Fibroblast of pulmonary artery (primary cell): Measurements from ENCODE around the gene LFNG.

ENCODE experiments used
- DNase-seq: peaks from one replicate; pipeline ENCODE4 v3.0.0-alpha.2; 2010; ENCODE audit warnings: low read depth
- H3K4me3 ChIP-seq: replicated peaks from 2 replicates; pipeline ENCODE4 v1.5.1; 2011; ENCODE audit warnings: low read depth, mild to moderate bottlenecking, control low read depth, low read length, moderate library complexity
- CTCF ChIP-seq: IDR thresholded peaks from 2 replicates; pipeline ENCODE4 v1.5.1; 2011; ENCODE audit warnings: mild to moderate bottlenecking, control low read depth, low read length, inconsistent platforms; ENCODE audit errors: missing control alignments

LFNG gene

GRCh38 chr7:2512179-2512661, 7.4 kb upstream of the LFNG start:
- no peak overlapping the region for H3K4me3 ChIP-seq
- no peak for DNase-seq
- TF ChIP-seq CTCF = no peak

GRCh38 chr7:2512713-2513112, 6.9 kb upstream of the LFNG start:
- TF ChIP-seq CTCF = no peak
- H3K4me3 ChIP-seq = no peak overlapping the region

DNA sequence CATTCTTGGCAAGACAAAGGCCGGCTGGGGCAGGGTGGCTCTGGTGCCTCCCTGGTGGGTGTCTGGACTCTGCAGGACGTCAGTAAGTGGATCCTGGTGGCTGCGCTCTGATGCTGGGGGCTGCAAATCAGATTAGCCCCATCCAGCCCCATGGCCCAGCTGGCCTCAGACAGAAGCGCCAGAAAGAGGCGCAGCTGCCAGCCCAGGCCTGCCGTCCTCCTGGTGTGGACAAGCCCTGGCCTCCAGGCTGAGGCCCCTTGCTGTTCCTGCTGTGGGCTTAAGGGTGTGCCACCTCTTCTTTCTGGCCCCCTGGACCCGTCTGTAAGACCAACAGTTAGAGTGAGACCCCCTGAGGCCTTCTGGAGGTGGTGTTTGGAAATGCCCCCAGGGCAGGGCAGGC, 5.9 kb upstream of the LFNG start:
- H3K4me3 ChIP-seq = no peak overlapping the region
- DNase-seq = no peak
- TF ChIP-seq CTCF = no peak

More at GRCh38 chr7:2512713-2513112, 6.9 kb upstream of the LFNG start:
- DNase-seq = no peak

DNA sequence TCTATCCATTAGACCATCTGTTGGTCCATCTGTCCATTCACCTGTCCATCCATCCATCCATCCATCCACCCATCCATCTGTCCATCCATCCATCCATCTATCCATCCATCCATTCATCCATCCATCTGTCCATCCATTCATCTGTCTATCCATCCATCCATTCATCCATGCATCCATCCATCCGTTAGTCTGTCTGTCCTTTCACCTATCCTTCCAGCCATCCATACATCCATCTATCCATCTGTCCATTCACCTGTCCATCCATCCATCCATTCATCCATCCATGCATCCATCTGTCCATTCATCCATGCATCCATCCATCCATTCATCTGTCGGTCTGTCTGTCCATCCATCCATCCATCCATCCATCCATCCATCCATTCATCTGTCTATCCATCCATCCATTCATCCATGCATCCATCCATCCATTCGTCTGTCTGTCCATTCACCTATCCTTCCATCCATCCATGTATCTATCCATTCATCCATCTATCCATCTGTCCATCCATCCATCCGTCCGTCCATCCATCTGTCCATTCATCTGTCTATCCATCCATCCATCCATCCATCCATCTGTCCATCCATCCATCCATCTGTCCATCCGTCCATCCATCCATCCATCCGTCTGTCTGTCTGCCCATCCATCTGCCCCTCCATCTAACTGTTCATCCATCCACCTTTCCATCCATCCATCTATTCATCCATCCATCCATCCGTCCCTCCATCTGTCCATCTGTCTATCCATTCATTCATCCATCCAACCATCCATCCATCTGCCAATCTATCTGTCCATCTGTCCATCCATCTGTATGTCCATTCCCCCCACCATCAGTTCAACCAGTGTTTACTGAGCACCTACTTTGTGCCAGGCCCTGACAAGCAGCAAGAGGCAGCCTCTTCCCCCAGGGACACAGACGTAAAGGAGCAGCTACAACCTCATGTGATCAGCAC, 4.8 kb upstream of the LFNG start:
- DNase-seq = no peak
- H3K4me3 ChIP-seq = no peak overlapping the region
- TF ChIP-seq CTCF = no peak

- no peak for DNase-seq
- no peak for TF ChIP-seq CTCF
- H3K4me3 ChIP-seq = no peak overlapping the region
Observed at GRCh38 chr7:2515424-2516193, 4.0 kb upstream of the LFNG start.

DNA sequence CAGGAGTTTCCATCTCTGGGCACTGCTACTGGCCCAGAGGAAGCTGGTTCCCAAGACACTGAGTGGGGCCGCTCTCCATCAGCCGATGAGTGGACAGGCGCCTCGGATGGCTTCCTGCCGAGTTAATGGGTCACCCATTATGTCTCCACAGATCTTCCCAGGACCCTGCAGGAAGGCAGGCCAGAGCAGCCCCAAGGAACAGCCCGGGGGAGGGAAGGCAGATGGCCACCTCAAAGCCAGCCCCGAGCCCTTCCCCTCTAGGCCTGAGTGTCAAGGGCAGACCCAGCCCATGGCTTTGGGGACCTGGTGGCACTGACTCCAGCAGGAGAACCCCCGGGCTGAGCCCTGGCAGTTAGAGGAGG, 3.4 kb upstream of the LFNG start:
- no peak for TF ChIP-seq CTCF
- no peak overlapping the region for H3K4me3 ChIP-seq
- no peak for DNase-seq
